MM.1S (cell line): ENCODE measurements around the gene MID2.

ENCODE experiments used
- DNase-seq: peaks from one replicate; pipeline ENCODE4 v3.0.0-alpha.2; 2015
- H2AFZ ChIP-seq: fragments of 300-600 bp; sonication (generic); 2 replicates; pipeline ENCODE4 v1.6.0; 2016; ENCODE audit warnings: antibody characterized with exemption, low read length
- H3F3A ChIP-seq: fragments of 300-600 bp; sonication (generic); 2 replicates; pipeline ENCODE4 v1.6.1; 2016; ENCODE audit warnings: mild to moderate bottlenecking, antibody characterized with exemption, low read length, moderate library complexity, mixed read lengths; ENCODE audit not compliant: insufficient read depth
- H3K27ac ChIP-seq: fragments of 300-600 bp; sonication (generic); 2 replicates; pipeline ENCODE4 v1.5.1; 2016; ENCODE audit warnings: mild to moderate bottlenecking, low read length
- H3K27me3 ChIP-seq: fragments of 300-600 bp; sonication (generic); replicated peaks from 2 replicates; pipeline ENCODE4 v1.6.0; 2016; ENCODE audit warnings: low read length; ENCODE audit not compliant: insufficient read depth
- H3K36me3 ChIP-seq: fragments of 300-600 bp; sonication (generic); replicated peaks from 2 replicates; pipeline ENCODE4 v1.6.1; 2016; ENCODE audit warnings: mild to moderate bottlenecking, low read length, mixed read lengths; ENCODE audit not compliant: insufficient read depth
- H3K4me1 ChIP-seq: fragments of 300-600 bp; sonication (generic); 2 replicates; pipeline ENCODE4 v1.6.1; 2016; ENCODE audit warnings: low read length, mixed read lengths
- H3K4me2 ChIP-seq: fragments of 300-600 bp; sonication (generic); 2 replicates; pipeline ENCODE4 v1.6.0; 2016; ENCODE audit warnings: low read depth, low read length
- H3K4me3 ChIP-seq: fragments of 300-600 bp; sonication (generic); 2 replicates; pipeline ENCODE4 v1.5.1; 2016; ENCODE audit warnings: low read length, mixed read lengths
- H3K79me2 ChIP-seq: fragments of 300-600 bp; sonication (generic); 2 replicates; pipeline ENCODE4 v1.6.1; 2016; ENCODE audit warnings: mixed run types, low read length, mixed read lengths
- H3K9ac ChIP-seq: fragments of 300-600 bp; sonication (generic); 2 replicates; pipeline ENCODE4 v1.6.1; 2016; ENCODE audit warnings: low read length, mixed read lengths
- H3K9me2 ChIP-seq: fragments of 300-600 bp; sonication (generic); replicated peaks from 2 replicates; pipeline ENCODE4 v1.6.1; 2016; ENCODE audit warnings: mild to moderate bottlenecking, low read length, mixed read lengths; ENCODE audit not compliant: insufficient read depth
- H3K9me3 ChIP-seq: fragments of 300-600 bp; sonication (generic); replicated peaks from 2 replicates; pipeline ENCODE4 v1.6.1; 2016; ENCODE audit warnings: mild to moderate bottlenecking, low read length, mixed read lengths; ENCODE audit not compliant: insufficient read depth
- H4K20me1 ChIP-seq: fragments of 300-600 bp; sonication (generic); 2 replicates; pipeline ENCODE4 v1.6.1; 2016; ENCODE audit warnings: mild to moderate bottlenecking, low read length, moderate library complexity, mixed read lengths; ENCODE audit not compliant: insufficient read depth
- EZH2 ChIP-seq: fragments of 300-600 bp; sonication (generic); optimal IDR thresholded peaks from 2 replicates; pipeline ENCODE3; 2017; ENCODE audit warnings: low read depth, mild to moderate bottlenecking, antibody characterized with exemption, low read length, mixed read lengths
- EZH2phosphoT487 ChIP-seq: fragments of 300-600 bp; sonication (generic); IDR thresholded peaks from 2 replicates; pipeline ENCODE4 v1.6.1; 2018; ENCODE audit warnings: antibody characterized with exemption, low read length
- TF ChIP-seq, protein P1 (sequence below): fragments of 300-600 bp; sonication (generic); IDR thresholded peaks from 2 replicates; pipeline ENCODE4 v1.5.1; 2016; ENCODE audit warnings: antibody characterized with exemption, low read length, mixed read lengths

MID2 gene

DNA sequence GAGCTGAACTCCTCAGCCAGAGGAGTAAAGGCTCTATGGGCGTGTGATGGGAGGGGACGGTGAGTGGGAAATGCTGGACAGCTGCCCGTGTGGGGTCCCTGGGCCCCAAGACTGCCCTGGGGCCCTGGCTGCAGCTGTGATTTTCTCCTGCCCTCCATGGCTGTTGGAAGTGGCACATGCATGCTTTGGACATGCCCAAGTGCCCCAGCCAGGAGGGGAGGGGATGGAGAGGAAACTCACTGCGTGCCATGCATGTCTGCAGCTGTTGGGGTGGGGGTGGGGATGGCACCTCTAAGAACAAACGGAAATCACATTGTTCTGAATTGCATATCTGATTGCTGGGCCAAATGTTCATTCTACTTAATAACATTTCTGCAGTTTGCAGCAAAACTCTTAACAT, 52.4 kb downstream of the MID2 start:
- Histone ChIP-seq H3K36me3 (no peaks in the 10 kb centered on the region), H2AFZ (no peak overlapping the region), H3K9ac (no peak overlapping the region), H3K9me2 (no peaks in the 10 kb centered on the region), H3K27me3 (no peaks in the 10 kb centered on the region), H4K20me1 (no peaks in the 10 kb centered on the region), H3K9me3 (no peaks in the 10 kb centered on the region), H3K4me3 (no peak overlapping the region), H3K79me2 (no peaks in the 10 kb centered on the region), H3F3A (no peaks in the 10 kb centered on the region), H3K4me1 (no peaks in the 10 kb centered on the region), H3K4me2 (no peak overlapping the region), H3K27ac (no peak overlapping the region)
- no peak for DNase-seq
- TF ChIP-seq EZH2 (no peak), EZH2phosphoT487 (no peak)
- TF ChIP-seq, protein P1, sequence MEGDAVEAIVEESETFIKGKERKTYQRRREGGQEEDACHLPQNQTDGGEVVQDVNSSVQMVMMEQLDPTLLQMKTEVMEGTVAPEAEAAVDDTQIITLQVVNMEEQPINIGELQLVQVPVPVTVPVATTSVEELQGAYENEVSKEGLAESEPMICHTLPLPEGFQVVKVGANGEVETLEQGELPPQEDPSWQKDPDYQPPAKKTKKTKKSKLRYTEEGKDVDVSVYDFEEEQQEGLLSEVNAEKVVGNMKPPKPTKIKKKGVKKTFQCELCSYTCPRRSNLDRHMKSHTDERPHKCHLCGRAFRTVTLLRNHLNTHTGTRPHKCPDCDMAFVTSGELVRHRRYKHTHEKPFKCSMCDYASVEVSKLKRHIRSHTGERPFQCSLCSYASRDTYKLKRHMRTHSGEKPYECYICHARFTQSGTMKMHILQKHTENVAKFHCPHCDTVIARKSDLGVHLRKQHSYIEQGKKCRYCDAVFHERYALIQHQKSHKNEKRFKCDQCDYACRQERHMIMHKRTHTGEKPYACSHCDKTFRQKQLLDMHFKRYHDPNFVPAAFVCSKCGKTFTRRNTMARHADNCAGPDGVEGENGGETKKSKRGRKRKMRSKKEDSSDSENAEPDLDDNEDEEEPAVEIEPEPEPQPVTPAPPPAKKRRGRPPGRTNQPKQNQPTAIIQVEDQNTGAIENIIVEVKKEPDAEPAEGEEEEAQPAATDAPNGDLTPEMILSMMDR: no peak

DNA sequence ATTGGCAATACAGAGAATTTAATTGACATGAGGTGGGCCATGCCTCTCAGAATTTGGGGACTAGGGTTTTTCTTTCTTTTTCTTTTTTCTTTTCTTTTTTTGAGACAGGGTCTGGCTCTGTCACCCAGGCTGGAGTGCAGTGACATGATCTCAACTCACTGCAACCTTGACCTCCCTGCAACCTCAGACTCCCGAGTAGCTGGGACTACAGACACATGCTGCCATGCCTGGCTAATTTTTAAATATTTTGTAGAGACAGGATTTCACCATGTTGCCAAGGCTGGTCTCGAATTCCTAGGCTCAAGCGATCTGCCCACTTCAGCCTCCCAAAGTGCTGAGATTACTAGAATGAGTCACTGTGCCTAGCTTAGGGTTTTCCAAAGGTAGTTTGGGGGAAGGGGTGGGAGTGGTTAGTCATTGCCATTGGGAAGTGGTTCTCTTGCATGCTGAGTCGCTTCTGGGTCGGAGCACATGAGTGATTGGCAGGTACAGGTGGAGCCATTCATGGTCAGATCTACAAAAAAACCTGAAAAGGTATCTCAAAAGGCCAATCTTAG, 54.5 kb downstream of the MID2 start:
- no peaks in the 10 kb centered on the region for H3K36me3 ChIP-seq
- H3K4me3 ChIP-seq: no peak overlapping the region
- H3K9me3 ChIP-seq: no peaks in the 10 kb centered on the region
- no peak overlapping the region for H2AFZ ChIP-seq
- no peaks in the 10 kb centered on the region for H3K4me1 ChIP-seq
- no peak overlapping the region for H3K9ac ChIP-seq
- no peak overlapping the region for H3K4me2 ChIP-seq
- no peaks in the 10 kb centered on the region for H4K20me1 ChIP-seq
- H3K9me2 ChIP-seq: no peaks in the 10 kb centered on the region
- no peaks in the 10 kb centered on the region for H3K79me2 ChIP-seq
- no peak overlapping the region for H3K27ac ChIP-seq
- no peaks in the 10 kb centered on the region for H3K27me3 ChIP-seq
- TF ChIP-seq EZH2 (no peak), EZH2phosphoT487 (no peak)
- TF ChIP-seq, protein P1: no peak
- H3F3A ChIP-seq: no peaks in the 10 kb centered on the region
- no peak for DNase-seq

DNA sequence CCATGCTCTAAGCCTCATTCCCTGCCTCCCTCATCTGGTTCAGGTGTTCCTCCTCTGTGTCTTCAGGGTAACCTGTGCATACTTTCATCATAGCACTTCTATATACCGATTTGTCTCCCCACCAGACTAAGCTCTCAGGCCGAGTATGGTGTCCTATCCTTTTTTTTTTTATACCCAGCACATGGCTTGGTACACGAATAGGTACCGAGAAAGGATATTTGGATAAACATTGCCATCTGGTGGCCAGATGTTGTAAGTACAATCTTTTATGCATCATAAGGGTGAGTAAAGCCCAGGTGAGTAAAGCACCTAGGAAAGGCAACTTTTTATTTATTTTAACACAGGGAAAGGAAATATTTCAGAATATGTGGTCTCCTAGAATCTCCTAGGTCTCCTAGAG, 68.4 kb downstream of the MID2 start:
- no peak overlapping the region for H2AFZ ChIP-seq
- H3K36me3 ChIP-seq: no peaks in the 10 kb centered on the region
- H3K4me1 ChIP-seq: no peaks in the 10 kb centered on the region
- H3K27me3 ChIP-seq: no peaks in the 10 kb centered on the region
- H4K20me1 ChIP-seq: no peaks in the 10 kb centered on the region
- no peaks in the 10 kb centered on the region for H3K79me2 ChIP-seq
- no peak overlapping the region for H3K4me3 ChIP-seq
- DNase-seq: peak; percentile 75
- H3F3A ChIP-seq: no peaks in the 10 kb centered on the region
- H3K4me2 ChIP-seq: no peak overlapping the region
- no peak overlapping the region for H3K9ac ChIP-seq
- TF ChIP-seq, protein P1: peak; percentile 65
- TF ChIP-seq EZH2: no peak
- no peaks in the 10 kb centered on the region for H3K9me2 ChIP-seq
- H3K27ac ChIP-seq: no peak overlapping the region
- no peaks in the 10 kb centered on the region for H3K9me3 ChIP-seq
